Measurements from ENCODE around the gene COLEC11. TPM values are rescaled to one million over a fixed set of nuclear protein-coding genes. Genes with fewer than 3 reads are reported as not detected.
A peak's percentile ranks its signal among the peaks of the same experiment; 100 is the strongest.

The COLEC11 gene
- total and polyA plus RNA-seq, 10 donors = 0.64 to 8.0 (median 3.1) TPM

DNA sequence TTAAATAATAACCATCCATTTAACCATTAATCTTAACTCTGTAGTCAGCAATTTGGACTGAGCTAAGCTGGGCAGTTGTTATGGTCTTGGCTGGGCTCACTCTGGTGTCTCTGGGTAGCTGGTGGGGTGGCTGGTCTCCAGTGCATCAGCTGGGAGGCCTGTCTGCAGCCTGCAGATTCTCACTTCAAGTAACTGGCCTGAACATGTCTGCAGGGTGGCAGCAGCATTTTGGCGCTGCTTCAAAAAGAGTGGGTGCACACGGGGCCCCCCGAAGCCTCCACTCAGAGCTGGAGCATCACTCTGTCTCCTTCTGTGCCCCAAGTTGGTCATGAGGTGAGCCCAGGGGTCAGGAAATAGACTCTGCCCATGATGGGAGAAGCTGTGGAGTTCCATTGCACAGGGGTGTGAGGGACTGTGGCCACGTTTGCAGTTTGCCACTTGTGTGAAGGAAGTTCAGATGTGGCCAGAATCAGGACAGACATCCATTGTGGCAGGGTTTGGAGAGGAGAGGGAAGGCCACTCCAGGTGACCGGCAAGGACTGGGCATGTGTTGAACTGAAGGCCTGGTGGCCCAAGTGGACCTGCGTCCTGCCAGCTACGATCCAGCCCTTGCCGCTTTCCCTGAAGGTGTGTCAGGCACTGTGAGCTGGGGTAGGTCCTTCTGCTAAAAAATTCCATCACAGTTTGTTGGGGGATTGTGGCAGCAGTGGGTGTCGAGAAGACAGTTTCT is 58.1 kb downstream of the COLEC11 start:
- 88 to 96% (median 92%) methylated on average over 9 of the region's 9 CpGs for WGBS, 5 donors
- H3K27ac ChIP-seq = peak overlapping the region in 3 of 8 donors; percentile 38 to 85 (median 80)
- H3K36me3 ChIP-seq = no peaks in the 10 kb centered on the region
- no peaks in the 10 kb centered on the region for H3K9me3 ChIP-seq
- peaks cover 11 to 47% (median 28%) of the 10 kb centered on the region in 6 donors for H3K4me1 ChIP-seq
- intact Hi-C loops (cut with DNase I; ENCODE audit: low total_unique reads) = loop anchor here (5.0 kb wide), 2 partner anchors 76 to 231 kb away; partner anchors contain the start of gene RPS7
- H3K4me3 ChIP-seq = no peak overlapping the region
- peaks cover 0 to 28% (median 0%) of the 10 kb centered on the region in 7 donors for H3K27me3 ChIP-seq (replicated peaks in 1 of 7)
- no peak for TF ChIP-seq POLR2A (IDR thresholded peaks at IDR 0.05)
- no peak for TF ChIP-seq POLR2AphosphoS5 (IDR thresholded peaks at IDR 0.05)
- TF ChIP-seq, protein P1, sequence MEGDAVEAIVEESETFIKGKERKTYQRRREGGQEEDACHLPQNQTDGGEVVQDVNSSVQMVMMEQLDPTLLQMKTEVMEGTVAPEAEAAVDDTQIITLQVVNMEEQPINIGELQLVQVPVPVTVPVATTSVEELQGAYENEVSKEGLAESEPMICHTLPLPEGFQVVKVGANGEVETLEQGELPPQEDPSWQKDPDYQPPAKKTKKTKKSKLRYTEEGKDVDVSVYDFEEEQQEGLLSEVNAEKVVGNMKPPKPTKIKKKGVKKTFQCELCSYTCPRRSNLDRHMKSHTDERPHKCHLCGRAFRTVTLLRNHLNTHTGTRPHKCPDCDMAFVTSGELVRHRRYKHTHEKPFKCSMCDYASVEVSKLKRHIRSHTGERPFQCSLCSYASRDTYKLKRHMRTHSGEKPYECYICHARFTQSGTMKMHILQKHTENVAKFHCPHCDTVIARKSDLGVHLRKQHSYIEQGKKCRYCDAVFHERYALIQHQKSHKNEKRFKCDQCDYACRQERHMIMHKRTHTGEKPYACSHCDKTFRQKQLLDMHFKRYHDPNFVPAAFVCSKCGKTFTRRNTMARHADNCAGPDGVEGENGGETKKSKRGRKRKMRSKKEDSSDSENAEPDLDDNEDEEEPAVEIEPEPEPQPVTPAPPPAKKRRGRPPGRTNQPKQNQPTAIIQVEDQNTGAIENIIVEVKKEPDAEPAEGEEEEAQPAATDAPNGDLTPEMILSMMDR (IDR thresholded peaks at IDR 0.05 in 8 of 11, conservative IDR thresholded peaks at IDR 0.05 in 3 of 11) = no peak
- peak; percentile 73 for DNase-seq

DNA sequence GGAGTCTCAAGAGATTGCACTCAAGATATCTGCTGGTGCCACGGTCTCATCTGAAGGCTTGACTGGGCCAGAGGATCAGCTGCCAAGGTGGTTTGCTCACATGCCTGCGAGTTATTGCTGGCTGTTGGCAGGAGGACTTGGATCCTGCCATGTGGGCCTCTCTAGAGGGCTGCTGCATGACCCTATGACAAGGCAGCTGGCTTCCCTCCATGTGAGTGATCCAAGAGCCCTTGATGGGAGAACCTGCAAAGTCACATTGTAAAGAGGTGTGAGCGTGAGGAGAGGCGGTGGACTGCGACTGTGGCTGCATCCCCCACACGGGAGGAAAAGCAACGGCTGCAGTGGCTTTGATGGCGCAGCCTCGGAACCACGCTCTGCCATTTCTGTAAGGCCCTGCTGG is 59.1 kb downstream of the COLEC11 start:
- Histone ChIP-seq H3K27me3 (replicated peaks in 1 of 7) (peaks cover 0 to 28% (median 0%) of the 10 kb centered on the region in 7 donors), H3K36me3 (no peaks in the 10 kb centered on the region), H3K4me1 (peaks cover 11 to 53% (median 31%) of the 10 kb centered on the region in 6 donors), H3K27ac (no peak overlapping the region), H3K9me3 (no peaks in the 10 kb centered on the region), H3K4me3 (no peak overlapping the region)
- TF ChIP-seq, protein P1 (IDR thresholded peaks at IDR 0.05 in 8 of 11, conservative IDR thresholded peaks at IDR 0.05 in 3 of 11) = no peak
- TF ChIP-seq POLR2A (IDR thresholded peaks at IDR 0.05) = no peak
- no peak for TF ChIP-seq POLR2AphosphoS5 (IDR thresholded peaks at IDR 0.05)
- peak; percentile 44 for DNase-seq
- WGBS, 5 donors = 81 to 91% (median 86%) methylated on average over 6 to 10 of the region's 10 CpGs
- intact Hi-C loops (cut with DNase I; ENCODE audit: low total_unique reads) = loop anchor here (5.0 kb wide), 2 partner anchors 77 to 232 kb away; partner anchors contain the start of gene RPS7

DNA sequence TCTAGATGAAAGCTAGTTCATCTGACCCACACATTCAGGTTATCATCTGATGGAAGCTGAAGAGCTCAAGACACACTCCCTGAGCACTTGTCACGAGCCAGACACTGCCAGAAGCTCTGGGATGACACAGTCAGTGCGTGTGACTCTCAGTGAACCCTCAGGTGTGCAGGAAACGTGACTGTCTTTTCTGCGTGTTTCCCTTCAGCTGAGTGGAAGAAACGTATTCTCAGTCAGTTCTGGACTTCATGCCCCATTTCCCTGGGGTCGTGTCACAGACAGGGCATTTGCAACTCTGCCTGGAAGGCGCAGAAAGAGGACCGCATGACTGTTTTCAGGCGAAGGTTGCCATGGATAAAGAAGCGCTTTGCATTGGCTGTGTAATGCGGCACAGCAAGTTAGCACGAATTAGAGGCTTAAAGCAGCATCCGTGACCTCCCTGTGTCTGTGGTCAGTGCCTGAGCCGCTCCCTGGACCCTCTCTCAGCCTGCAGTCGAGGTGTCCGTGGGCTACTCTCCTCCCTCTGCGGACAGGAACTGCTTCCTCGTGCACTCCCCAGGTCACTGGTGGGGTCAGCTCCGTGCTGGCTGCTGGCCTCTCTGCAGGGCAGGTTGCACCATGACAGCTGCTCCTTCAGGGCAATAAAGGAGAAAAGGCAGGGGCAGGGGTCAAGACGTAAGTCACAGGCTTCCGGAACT is 59.8 kb downstream of the COLEC11 start:
- Histone ChIP-seq H3K36me3 (no peaks in the 10 kb centered on the region), H3K27ac (no peak overlapping the region), H3K27me3 (replicated peaks in 1 of 7) (peaks cover 0 to 26% (median 0%) of the 10 kb centered on the region in 7 donors), H3K4me3 (no peak overlapping the region), H3K4me1 (peaks cover 13 to 60% (median 37%) of the 10 kb centered on the region in 6 donors), H3K9me3 (no peaks in the 10 kb centered on the region)
- 80 to 88% (median 84%) methylated on average over 18 to 21 of the region's 21 CpGs for WGBS, 5 donors
- no peak for DNase-seq
- intact Hi-C loops (cut with DNase I; ENCODE audit: low total_unique reads) = loop anchor here (5.0 kb wide), 2 partner anchors 77 to 232 kb away; partner anchors contain the start of gene RPS7
- TF ChIP-seq POLR2A (IDR thresholded peaks at IDR 0.05) (no peak), POLR2AphosphoS5 (IDR thresholded peaks at IDR 0.05) (no peak)
- TF ChIP-seq, protein P1 (IDR thresholded peaks at IDR 0.05 in 8 of 11, conservative IDR thresholded peaks at IDR 0.05 in 3 of 11) = no peak

Data from spleen (tissue), 11 donors.